Prostate gland (tissue), 2 donors: ENCODE measurements around the gene ZBTB8B.

Experiments
- POLR2A ChIP-seq: fragments of 450-650 bp; IDR thresholded peaks from one replicate; pipeline ENCODE4 v1.6.1; 2016; ENCODE audit warnings: antibody characterized with exemption, mild to moderate bottlenecking
- POLR2AphosphoS5 ChIP-seq: sonication (generic); formaldehyde crosslinking; IDR thresholded peaks from one replicate; pipeline ENCODE4 v1.6.1; 2017; ENCODE audit warnings: antibody characterized with exemption
- TF ChIP-seq, protein P1 (sequence below), 4 experiments: fragments of 200-600 bp in 2 of 4; fragments of 450-650 bp in 2 of 4; sonication (generic) in 2 of 4; IDR thresholded peaks; 1 replicate in 3 of 4; 2 replicates in 1 of 4; pipeline ENCODE4 v1.5.1; 2016 to 2019; ENCODE audit warnings: antibody characterized with exemption in 4 of 4, mild to moderate bottlenecking in 2 of 4, moderate library complexity in 2 of 4

DNA sequence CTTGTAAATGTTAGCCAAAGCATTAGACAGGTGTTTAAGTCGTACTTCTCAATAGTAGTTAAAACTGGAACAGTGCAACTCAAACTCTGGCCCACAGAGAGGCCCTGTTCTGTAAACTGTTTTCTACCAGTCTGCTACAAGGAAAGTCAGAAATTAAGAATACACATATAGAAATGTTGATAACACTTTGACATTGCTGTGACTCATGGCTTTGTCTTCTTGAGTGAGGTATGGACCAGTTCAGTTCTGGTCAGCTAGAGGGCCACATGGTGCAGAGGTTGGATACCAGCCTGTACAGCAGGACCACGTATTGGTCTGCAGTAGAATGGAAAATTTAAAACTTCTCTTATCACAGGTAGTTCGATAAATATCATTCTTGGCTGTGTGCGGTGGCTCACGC lies 22.3 kb downstream of the ZBTB8B start:
- TF ChIP-seq, protein P1, sequence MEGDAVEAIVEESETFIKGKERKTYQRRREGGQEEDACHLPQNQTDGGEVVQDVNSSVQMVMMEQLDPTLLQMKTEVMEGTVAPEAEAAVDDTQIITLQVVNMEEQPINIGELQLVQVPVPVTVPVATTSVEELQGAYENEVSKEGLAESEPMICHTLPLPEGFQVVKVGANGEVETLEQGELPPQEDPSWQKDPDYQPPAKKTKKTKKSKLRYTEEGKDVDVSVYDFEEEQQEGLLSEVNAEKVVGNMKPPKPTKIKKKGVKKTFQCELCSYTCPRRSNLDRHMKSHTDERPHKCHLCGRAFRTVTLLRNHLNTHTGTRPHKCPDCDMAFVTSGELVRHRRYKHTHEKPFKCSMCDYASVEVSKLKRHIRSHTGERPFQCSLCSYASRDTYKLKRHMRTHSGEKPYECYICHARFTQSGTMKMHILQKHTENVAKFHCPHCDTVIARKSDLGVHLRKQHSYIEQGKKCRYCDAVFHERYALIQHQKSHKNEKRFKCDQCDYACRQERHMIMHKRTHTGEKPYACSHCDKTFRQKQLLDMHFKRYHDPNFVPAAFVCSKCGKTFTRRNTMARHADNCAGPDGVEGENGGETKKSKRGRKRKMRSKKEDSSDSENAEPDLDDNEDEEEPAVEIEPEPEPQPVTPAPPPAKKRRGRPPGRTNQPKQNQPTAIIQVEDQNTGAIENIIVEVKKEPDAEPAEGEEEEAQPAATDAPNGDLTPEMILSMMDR (IDR thresholded peaks at IDR 0.05), result no peak
- TF ChIP-seq POLR2AphosphoS5 (no peak), POLR2A (no peak)
